GM12874 (cell line): ENCODE results near the gene TMEM54.

Source experiments
- CTCF ChIP-seq: IDR thresholded peaks from 2 replicates; pipeline ENCODE4 v1.5.1; 2011; ENCODE audit warnings: low read depth, mild to moderate bottlenecking, control low read depth, low read length, moderate library complexity; ENCODE audit not compliant: insufficient read depth

Gene TMEM54

GRCh38 chr1:32939655-32940371 lies 38.6 kb upstream of the TMEM54 start:
- TF ChIP-seq CTCF, result no peak

DNA sequence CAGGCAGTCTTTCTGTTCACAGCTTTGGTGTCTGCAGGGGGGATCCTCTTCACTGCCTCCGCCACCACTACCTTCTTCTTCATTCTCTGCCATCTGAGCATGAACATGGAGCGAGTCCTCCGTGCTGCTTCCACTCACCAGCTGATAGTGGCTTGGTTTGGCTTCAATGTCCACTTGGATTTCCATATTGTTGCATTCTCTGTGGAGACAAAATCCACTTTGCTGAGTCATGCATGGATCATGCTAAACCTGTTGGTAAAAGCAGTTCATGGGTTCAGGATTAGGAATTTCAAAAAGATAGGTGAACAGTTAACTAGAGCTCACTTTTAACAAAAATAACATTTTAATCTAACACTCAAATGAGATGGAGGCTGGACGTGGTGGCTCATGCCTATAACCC lies 35.9 kb upstream of the TMEM54 start:
- TF ChIP-seq CTCF, result no peak

DNA sequence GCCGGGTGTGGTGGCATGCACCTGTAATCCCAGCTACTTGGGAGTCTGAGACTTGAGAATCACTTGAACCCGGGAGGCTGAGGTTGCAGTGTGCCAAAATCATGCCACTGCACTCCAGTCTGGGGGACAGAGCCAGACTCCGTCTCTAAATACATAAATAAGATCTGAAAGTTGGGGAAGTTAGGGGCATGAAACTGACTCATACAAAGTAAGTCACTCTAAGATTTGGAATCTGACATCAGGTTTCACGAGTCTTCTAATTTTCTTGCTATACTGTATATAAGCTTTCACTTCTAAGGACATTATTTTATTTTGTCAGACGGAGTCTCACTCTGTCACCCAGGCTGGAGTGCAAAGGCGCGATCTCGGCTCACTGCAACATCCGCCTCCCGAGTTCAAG lies 33.3 kb upstream of the TMEM54 start:
- TF ChIP-seq CTCF, result no peak

GRCh38 chr1:32933742-32934322 lies 32.6 kb upstream of the TMEM54 start:
- TF ChIP-seq CTCF, result no peak

DNA sequence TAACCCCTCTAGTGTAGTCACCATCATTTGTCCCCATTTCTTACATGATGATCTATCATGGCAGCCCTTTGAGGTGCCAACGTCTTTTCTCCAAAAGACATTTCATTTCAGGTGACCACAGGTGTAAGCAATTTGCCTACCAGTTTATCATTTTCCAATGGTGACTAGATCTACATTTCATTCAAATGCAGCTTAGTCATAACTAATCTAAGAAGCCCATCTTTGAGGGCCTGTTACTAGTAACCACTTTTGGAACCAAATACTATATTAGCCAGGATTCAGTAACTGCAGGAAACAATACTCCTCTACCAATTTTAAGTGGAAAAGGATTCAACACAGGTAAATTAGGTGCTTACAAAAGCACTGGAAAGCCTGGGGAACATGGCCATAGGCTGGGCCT lies 30.6 kb upstream of the TMEM54 start:
- TF ChIP-seq CTCF, result no peak

DNA sequence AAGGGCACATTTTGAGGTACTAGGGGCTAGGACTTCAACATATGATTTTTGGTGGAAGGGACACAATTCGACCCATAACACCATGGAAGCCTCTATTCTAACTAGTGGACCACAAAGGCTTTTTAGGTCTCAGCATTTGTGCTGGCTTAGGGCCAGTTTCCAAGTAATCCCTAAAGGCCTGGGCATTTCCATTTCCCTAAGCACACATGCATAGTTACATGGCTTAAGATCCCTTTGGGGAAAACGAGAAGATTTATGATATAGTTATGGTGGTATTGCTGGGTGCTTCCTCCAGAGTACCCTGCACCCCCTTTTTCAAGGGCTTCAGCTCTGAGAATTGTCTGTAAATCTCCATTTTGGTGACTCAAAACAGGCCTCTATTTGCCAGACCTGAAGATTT lies 28.2 kb upstream of the TMEM54 start:
- no peak for TF ChIP-seq CTCF

- TF ChIP-seq CTCF, result no peak
These were observed 27.5 kb upstream of the TMEM54 start for GRCh38 chr1:32928715-32929114.

GRCh38 chr1:32928285-32928684 lies 27.1 kb upstream of the TMEM54 start:
- no peak for TF ChIP-seq CTCF
